Measurements from ENCODE around the gene ZNF493.

- TF ChIP-seq POLR2A (IDR thresholded peaks at IDR 0.05; ENCODE audit: low read length) (no peak), GATA1 (IDR thresholded peaks at IDR 0.05; ENCODE audit: low read depth, low read length) (no peak)
These were observed 5.5 kb downstream of the ZNF493 start for GRCh38 chr19:21402303-21402985.
